Sigmoid colon (tissue), 7 donors: Measurements from ENCODE around the gene XYLT1. TPM values are rescaled to one million over a fixed set of nuclear protein-coding genes. Genes with fewer than 3 reads are reported as not detected.
"Not testable (repeated sequence)": the region's sequence is repeated elsewhere in the genome, so short reads cannot be mapped to it uniquely, and the experiment has no call there.

ENCODE experiments used
- DNase-seq: peaks from one replicate; pipeline ENCODE4 v3.0.0-alpha.2; 2019
- H3K27ac ChIP-seq, 4 donors: fragments of 200-600 bp; sonication (generic); one replicate each; pipeline ENCODE4 v1.5.1; 2016 to 2019; ENCODE audit warnings: mild to moderate bottlenecking in 1 of 4
- H3K27me3 ChIP-seq, 3 donors: fragments of 200-600 bp; sonication (generic); one replicate each; pipeline ENCODE4 v1.5.1; 2019; ENCODE audit warnings: mild to moderate bottlenecking in 1 of 3
- H3K36me3 ChIP-seq, 4 donors: fragments of 200-600 bp; sonication (generic); one replicate each; pipeline ENCODE4 v1.5.1; 2016 to 2019
- H3K4me1 ChIP-seq, 4 donors: fragments of 200-600 bp; sonication (generic); one replicate each; pipeline ENCODE4 v1.5.1; 2017 to 2019
- H3K4me3 ChIP-seq, 4 donors: fragments of 200-600 bp; sonication (generic); one replicate each; pipeline ENCODE4 v1.5.1; 2017 to 2019; ENCODE audit warnings: mild to moderate bottlenecking in 2 of 4, moderate library complexity in 1 of 4
- H3K9me3 ChIP-seq, 4 donors: fragments of 200-600 bp in 3 of 4; sonication (generic) in 3 of 4; one replicate each; pipeline versions ENCODE4 v1.5.1 to v1.6.1; 2013 to 2019
- CTCF ChIP-seq, 4 experiments: fragments of 450-650 bp in 3 of 4; fragments of 200-600 bp in 1 of 4; IDR thresholded peaks; one replicate each; pipeline ENCODE4 v1.5.1; 2016 to 2019; ENCODE audit warnings: antibody characterized with exemption in 4 of 4, mild to moderate bottlenecking in 3 of 4, moderate library complexity in 2 of 4
- EP300 ChIP-seq, 4 donors: sonication (generic); formaldehyde crosslinking; IDR thresholded peaks; one replicate each; pipeline ENCODE4 v1.6.1; 2017; ENCODE audit warnings: antibody characterized with exemption in 4 of 4
- POLR2A ChIP-seq, 2 donors: fragments of 450-650 bp; IDR thresholded peaks; one replicate each; pipeline ENCODE4 v1.6.1; 2016; ENCODE audit warnings: antibody characterized with exemption in 2 of 2, mild to moderate bottlenecking in 2 of 2, moderate library complexity in 2 of 2
- POLR2AphosphoS5 ChIP-seq, 4 donors: sonication (generic); formaldehyde crosslinking; IDR thresholded peaks; one replicate each; pipeline ENCODE4 v1.6.1; 2017; ENCODE audit warnings: antibody characterized with exemption in 4 of 4
- WGBS, 2 donors: extraction: QIAGEN DNeasy Blood & Tissue Kit; methylation state at CpG; one replicate each; pipeline ENCODE4 v1.1.7; 2013; 5-methylcytosine and 5-hydroxymethylcytosine counted together
- intact Hi-C: fragments of 100-400 bp; cut with DNase I; formaldehyde crosslinking; loops from one replicate; pipeline ENCODE4 v1.15.1; 2023
- polyA plus RNA-seq, 3 donors: library from polyadenylated mRNA; stranded (reverse); fragments of 200-250 nt; gene quantifications; one replicate each; pipeline ENCODE4 v1.2.3, GENCODE V29; 2013
- total RNA-seq, 4 donors: library from RNA; depleted of rRNA; stranded (reverse); fragments of >200 nt; gene quantifications; one replicate each; pipeline ENCODE4 v1.1.0, GENCODE V29; 2016
- donor health status: healthy with polysubstance abuse.
- donor health status: Bipolar disorder and iron deficiency.
- donor health status: healthy.

The XYLT1 gene
- total and polyA plus RNA-seq, 7 donors = 0.60 to 33.2 (median 23.0) TPM

GRCh38 chr16:17509194-17509593, 38.4 kb upstream of the XYLT1 start:
- intact Hi-C loops = no loop called here
- Histone ChIP-seq H3K4me1 (no peaks in the 10 kb centered on the region), H3K9me3 (no peaks in the 10 kb centered on the region), H3K27ac (no peak overlapping the region), H3K4me3 (no peak overlapping the region), H3K36me3 (no peaks in the 10 kb centered on the region), H3K27me3 (no peaks in the 10 kb centered on the region)
- TF ChIP-seq POLR2AphosphoS5 (IDR thresholded peaks at IDR 0.05) (no peak), POLR2A (IDR thresholded peaks at IDR 0.05) (no peak), CTCF (IDR thresholded peaks at IDR 0.05) (no peak), EP300 (IDR thresholded peaks at IDR 0.05) (no peak)
- DNase-seq = no peak
- 77 to 83% methylated on average over 3 of the region's 3 CpGs for WGBS, 2 donors

- H3K4me3 ChIP-seq = no peak overlapping the region
- no peak overlapping the region for H3K27ac ChIP-seq
- no peak for DNase-seq
- no peaks in the 10 kb centered on the region for H3K9me3 ChIP-seq
- H3K4me1 ChIP-seq = no peaks in the 10 kb centered on the region
- intact Hi-C loops = no loop called here
- WGBS, 2 donors = 90% methylated on average over 9 of the region's 9 CpGs
- H3K36me3 ChIP-seq = no peaks in the 10 kb centered on the region
- no peaks in the 10 kb centered on the region for H3K27me3 ChIP-seq
- TF ChIP-seq EP300 (IDR thresholded peaks at IDR 0.05) (no peak), POLR2AphosphoS5 (IDR thresholded peaks at IDR 0.05) (no peak)
Observed at GRCh38 chr16:17508303-17508702, 37.5 kb upstream of the XYLT1 start.

GRCh38 chr16:17507516-17507915, 36.8 kb upstream of the XYLT1 start:
- H3K4me3 ChIP-seq, DNase-seq, H3K27me3 ChIP-seq, H3K9me3 ChIP-seq, intact Hi-C loops, H3K27ac ChIP-seq, H3K4me1 ChIP-seq, H3K36me3 ChIP-seq: not testable (repeated sequence)
- 74 to 84% methylated on average over 8 of the region's 8 CpGs for WGBS, 2 donors

GRCh38 chr16:17505828-17506227, 35.1 kb upstream of the XYLT1 start:
- intact Hi-C loops, H3K9me3 ChIP-seq, H3K36me3 ChIP-seq, H3K4me3 ChIP-seq, DNase-seq, H3K27me3 ChIP-seq, H3K27ac ChIP-seq, H3K4me1 ChIP-seq: not testable (repeated sequence)
- 94 to 97% methylated on average over 24 to 26 of the region's 26 CpGs for WGBS, 2 donors

- no peaks in the 10 kb centered on the region for H3K9me3 ChIP-seq
- no peak overlapping the region for H3K27ac ChIP-seq
- intact Hi-C loops = no loop called here
- no peaks in the 10 kb centered on the region for H3K4me1 ChIP-seq
- no peaks in the 10 kb centered on the region for H3K36me3 ChIP-seq
- 78 to 87% methylated on average over 2 of the region's 2 CpGs for WGBS, 2 donors
- H3K27me3 ChIP-seq = no peaks in the 10 kb centered on the region
- H3K4me3 ChIP-seq = no peak overlapping the region
- DNase-seq = no peak
- TF ChIP-seq CTCF (IDR thresholded peaks at IDR 0.05) (no peak), POLR2A (IDR thresholded peaks at IDR 0.05) (no peak), POLR2AphosphoS5 (IDR thresholded peaks at IDR 0.05) (no peak), EP300 (IDR thresholded peaks at IDR 0.05) (no peak)
Observed at GRCh38 chr16:17504050-17504449, 33.3 kb upstream of the XYLT1 start.

- WGBS, 2 donors = 84 to 88% methylated on average over 5 of the region's 5 CpGs
- Histone ChIP-seq H3K27me3 (no peaks in the 10 kb centered on the region), H3K36me3 (no peaks in the 10 kb centered on the region), H3K27ac (no peak overlapping the region), H3K4me3 (no peak overlapping the region), H3K9me3 (no peaks in the 10 kb centered on the region), H3K4me1 (no peaks in the 10 kb centered on the region)
- DNase-seq = no peak
- intact Hi-C loops = no loop called here
- no peak for TF ChIP-seq POLR2AphosphoS5 (IDR thresholded peaks at IDR 0.05)
- no peak for TF ChIP-seq CTCF (IDR thresholded peaks at IDR 0.05)
- TF ChIP-seq EP300 (IDR thresholded peaks at IDR 0.05) = no peak
- no peak for TF ChIP-seq POLR2A (IDR thresholded peaks at IDR 0.05)
Observed at GRCh38 chr16:17503331-17503730, 32.6 kb upstream of the XYLT1 start.
